ENCODE data around the gene TRIM52.
"Not testable (repeated sequence)": the region's sequence is repeated elsewhere in the genome, so short reads cannot be mapped to it uniquely, and the experiment has no call there.

The TRIM52 gene

DNA sequence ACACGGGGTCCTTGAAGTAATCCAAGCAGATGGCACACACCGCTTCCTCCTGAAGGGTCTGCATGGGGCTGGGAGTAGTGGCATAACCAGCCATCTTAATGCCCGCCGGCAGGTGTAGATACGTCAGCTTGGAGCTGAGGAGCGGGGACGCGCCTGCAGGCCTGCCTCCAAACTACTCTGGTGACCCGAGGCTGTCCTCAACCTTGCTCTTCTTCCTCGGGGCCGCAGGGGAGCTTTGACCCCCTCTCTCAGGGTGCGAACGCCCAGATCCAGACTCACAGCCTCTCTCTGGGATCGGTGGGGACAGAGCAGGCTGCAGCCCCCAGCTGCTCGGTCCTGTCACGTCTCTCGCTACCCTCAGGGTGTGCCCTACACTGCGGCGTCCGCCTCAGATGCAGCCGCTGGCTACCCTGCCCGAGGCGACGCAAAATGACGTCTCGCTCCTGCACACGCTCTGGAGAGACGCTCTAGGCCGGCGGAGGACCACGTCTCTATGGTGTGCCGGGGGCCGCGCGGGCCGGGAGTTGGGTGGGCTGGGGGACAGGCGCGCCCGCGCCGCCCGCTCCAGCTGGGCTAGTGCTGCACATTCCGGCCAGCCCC lies at the start of gene TRIM52:
Gene TRIM52 (minus strand): TSS at position 424 of the 600 bp plus-strand sequence. CDS start 330 bp downstream, at position 94.
- peak; percentile 92 for DNase-seq (ENCODE audit: low spot score)

DNA sequence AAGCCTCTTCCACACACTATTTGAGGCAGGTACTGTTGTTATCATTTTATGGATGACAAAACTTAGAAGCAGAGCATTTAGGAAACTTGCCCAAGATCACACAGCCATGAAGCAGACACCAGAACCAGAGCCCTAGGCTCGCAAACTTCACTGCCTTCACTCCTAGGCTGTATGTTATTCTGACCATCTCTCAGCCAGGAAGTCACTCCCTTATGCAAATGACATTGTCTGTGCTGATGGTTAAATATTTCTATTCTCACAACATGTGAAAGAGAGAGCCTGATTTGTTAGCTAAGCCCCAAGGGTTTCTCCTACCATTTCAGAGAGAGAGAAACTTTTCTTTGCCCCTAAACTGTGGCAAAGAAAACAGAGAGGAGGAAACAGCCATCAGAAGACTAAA lies 26.4 kb upstream of the TRIM52 start:
- DNase-seq (ENCODE audit: low spot score) = not testable (repeated sequence)

DNA sequence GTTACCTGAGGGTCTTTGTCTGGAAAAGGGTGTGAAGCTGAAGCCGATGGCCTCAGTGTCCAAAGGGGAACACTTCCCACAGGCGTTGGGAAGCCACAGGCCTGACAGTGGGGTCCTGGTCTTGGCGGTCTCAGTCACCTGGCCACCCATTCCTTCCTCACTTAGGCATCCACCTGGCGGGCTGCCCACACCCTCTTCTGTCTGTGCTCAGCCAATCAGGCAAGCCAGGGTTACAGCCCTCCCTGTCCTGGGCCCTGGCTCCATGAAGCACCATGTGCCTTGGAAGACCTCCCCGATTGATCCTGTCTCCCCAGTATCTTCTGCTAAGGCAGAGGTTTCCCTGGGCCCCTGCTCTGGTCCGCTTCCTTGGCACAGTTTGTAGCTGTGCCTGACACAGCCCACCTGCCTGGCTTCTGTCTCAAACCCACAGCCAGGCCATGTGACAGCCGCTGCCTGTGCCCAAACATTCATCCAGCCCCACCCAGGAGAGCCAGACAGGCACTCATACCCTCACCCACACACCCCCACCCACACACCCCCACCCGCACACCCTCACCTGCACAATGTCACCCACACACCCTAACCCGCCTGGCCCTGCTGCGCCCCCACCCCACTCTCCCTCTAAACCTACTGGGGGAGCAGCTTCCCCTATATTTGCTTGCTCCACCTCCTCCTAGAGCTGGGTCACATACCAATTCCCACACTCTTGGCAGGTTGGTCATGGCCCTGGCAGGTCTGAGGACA lies 25.2 kb upstream of the TRIM52 start:
- DNase-seq (ENCODE audit: low spot score) = not testable (repeated sequence)

DNA sequence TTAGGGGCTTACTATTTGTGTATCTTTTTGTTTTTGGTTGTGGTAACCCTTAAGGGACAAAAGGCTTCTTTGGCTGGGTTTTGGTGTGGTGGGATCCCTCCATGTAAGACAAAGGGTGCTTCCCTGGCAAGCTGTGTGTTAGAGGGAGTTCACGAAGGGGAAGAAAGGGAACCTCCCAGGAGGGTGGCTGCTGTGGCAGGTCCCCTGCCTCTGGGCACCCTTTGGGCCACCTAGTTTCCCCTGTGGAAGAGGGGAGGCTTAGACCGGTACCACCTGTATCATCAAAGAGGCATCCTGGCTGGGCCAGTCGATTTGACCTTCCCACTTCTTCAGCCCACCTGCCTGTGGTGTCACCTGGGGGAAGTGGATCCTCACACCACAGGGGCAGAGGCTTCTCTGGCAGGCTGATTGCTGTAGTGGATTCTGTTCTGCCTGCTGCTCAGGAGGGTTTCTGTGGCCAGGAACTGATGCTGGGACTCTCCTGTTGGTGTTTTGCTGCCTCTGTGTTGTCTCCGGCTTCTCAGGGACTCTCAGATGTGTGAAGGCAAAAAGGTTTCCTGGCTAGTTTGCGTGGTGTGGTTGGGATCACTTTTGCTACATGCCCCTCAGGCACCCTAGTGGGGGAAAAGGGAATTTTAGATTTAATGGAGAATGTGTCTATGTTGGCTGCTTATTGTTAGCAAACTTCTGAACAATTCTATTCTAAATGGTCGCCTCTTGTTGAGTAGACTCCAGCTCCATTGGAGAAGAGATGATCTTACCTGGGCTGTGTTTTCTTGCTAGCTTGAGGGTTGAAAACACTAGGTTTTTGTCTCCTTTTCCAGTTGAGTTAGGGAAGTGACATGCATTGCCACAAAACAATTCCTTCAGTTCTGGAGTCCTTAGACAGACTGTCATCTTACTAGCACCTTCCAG lies 23.2 kb upstream of the TRIM52 start:
- DNase-seq (ENCODE audit: low spot score) = not testable (repeated sequence)

DNA sequence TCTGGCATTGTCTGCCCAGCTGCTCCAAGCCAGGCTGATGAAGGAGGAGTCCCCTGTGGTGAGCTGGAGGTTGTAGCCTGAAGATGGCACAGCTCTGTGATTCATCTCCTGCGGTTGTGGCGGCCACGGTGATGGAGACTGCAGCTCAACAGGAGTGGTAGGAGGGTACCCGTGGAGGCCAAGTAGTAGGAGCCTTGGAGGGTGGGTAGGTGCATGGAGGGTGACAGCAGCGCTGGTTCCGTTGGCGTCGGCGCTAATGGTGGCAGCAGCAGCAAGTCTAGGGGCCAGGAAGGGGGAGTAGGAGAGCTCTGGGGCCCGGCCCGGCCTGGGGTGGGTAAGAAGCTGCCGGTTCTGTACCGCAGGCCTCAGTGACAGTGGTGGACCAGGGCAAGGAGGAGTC lies 22.4 kb upstream of the TRIM52 start:
- DNase-seq (ENCODE audit: low spot score) = no peak

DNA sequence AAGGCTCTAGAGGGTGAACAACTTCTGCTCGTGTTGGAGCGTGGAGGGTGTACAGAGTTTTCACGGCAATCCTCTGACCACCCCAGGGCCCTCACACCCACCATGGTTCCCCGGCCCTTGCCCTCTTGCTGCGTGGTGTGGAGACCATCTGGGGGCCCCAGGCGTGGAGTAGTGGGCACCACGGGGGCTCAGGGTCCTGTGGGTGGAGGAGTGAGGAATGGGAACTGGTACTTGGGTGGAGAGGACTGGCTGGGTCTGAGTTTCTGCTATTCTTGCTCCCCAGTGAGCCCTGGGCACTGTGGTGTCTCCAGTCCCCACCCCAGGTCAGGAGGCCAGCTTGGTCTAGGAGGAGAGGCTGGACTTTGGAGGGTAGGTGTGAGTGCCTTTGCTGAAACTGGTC lies 21.9 kb upstream of the TRIM52 start:
- DNase-seq (ENCODE audit: low spot score) = no peak

DNA sequence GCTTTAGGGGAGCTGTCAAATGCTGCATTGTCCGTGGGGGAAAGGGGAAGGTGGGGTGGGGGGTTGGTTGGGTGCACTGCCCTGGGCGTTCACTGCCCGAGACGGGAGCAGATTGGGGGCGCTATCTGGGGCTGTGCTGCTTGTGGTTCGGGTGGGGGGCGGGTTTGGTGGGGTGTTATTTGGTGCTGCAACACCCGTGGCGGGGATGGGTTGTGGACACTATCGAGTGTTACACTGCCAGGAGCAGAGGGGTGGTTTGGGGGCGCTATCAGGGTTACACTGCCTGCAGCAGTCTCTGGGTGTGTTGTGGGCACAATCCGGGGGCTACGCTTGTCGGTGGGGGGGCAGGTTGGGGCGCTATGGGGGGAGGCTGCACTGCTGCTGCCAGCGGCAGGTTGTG lies 21.5 kb upstream of the TRIM52 start:
- not testable (repeated sequence) for DNase-seq (ENCODE audit: low spot score)

DNA sequence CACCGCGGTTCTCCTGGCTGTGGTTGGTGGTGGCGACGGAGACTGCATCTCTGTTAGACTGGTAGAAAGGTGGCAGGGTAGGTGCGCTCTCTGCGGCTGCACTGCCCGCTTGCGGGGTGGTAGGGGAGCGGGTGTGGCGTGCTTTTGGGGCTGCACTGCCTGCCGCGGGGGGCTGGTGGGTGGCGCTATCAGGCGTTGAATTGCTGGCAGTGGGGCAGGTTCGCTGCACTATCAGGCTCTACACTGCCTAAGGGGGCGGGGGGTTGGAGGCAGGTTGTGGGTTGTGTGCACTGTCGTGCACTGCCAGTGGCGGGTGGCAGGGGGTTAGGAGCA lies 21.0 kb upstream of the TRIM52 start:
- DNase-seq (ENCODE audit: low spot score) = no peak

DNA sequence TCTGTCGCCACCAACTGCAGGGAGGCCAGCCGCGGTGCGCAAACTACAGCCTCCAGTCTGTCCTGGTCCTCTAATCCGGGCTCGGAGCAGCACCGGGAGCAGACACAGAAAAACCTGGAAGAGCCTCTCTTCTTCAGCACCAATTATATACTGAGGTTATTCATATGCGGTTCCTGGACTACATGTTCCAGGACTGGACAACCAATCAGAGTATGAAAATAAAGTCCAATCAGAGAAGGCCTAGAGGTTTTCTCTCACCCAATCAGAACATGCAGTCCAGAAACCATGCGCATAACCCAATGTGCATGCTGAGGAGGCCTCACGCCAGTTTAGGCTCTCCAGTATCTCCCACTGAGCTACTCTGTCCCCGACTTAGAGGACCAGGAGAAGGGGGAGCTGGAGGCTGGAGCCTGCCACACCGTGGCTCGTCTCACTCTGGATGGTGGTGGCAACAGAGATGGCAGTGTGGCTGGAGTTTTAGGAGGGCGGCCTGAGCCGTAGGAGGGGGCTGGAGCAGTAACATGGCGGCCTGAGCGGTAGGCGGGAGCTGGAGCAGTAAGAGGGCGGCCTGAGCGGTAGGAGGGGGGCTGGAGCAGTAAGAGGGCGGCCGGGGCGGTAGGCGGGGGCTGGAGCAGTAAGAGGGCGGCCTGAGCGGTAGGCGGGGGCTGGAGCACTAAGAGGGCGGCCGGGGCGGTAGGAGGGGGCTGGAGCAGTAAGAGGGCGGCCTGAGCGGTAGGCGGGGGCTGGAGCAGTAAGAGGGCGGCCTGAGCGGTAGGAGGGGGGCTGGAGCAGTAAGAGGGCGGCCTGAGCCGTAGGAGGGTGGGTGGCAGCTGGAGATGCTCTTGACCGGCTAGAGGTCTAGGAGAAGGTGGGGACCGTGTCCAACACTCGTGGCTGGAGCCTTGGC lies 20.4 kb upstream of the TRIM52 start:
- no peak for DNase-seq (ENCODE audit: low spot score)

DNA sequence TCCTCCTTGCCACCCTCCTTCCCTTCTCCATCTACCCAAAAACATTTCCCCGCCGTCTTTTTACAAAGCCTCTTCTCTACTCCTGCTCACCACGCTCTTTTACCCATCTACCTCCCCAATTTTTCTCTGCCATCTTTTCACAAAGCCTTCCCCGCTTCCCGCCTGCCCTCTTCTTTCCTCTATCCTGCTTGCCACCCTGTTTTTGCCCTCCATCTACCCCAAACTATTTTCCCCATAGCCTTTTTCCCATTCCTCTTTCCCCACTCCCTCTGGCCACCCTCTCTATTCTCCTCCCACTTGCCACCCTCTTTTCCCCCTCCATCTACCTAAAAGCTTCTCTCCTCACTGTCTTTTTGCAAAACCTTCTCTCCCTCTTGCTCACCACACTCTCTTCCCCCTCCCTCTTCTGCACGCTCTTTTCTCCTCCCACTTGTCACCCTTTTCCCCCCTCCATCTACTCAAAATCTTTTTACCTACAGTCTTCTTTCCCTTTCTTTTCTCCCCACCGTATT lies 19.4 kb upstream of the TRIM52 start:
- no peak for DNase-seq (ENCODE audit: low spot score)

DNA sequence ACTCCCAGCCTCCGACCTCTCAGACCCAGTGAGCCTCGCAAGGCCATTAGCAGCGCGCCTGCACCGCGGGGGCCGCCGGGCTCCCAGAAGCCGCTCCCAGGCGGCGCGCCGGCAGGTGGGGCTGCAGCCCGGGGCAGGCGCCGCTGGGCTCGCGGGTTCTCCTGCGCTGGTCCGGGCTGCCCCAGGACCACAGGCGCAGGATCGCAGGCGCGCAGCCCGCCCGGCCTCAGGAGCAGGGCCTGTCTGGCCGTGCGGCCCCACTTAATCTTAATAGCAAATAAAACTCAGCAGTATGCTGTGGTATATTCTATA lies 12.4 kb upstream of the TRIM52 start:
- not testable (repeated sequence) for DNase-seq (ENCODE audit: low spot score)

DNA sequence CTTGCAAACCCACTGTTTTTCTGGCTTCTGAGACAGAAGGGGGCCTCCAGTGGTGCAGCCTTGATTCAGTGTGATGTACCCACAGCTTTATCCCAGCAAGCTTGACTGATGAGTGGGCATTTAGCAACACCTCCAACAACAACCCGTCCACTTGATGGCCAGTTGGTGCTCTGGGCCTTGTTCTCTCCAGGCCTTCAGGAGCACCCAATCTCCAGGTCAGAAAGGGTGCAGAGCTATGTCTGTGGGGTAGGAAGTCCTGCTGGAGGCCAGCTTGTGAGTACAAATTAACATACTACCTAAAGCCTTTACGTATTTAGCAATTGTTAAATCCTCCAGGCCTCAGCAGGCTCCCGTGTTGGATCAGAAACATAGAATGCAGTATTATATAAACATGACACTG lies 10.1 kb upstream of the TRIM52 start:
- DNase-seq (ENCODE audit: low spot score) = no peak

DNA sequence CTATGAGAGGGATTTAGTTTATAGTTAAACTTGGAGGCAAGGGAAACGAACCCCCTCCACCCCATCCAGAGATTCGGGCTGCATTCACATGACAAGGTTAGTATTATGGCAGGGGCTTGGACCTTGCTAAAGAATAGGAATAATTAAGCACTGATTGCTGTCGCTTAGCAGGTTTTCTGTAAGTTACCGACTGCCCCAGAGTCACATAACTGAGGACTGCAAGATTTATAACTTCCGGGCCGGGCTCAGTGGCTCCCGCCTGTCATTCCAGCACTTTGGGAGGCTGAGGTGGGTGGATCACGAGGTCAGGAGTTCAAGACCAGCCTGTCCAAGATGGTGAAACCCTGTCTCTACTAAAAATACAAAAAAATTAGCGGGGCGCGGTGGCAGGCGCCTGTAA lies 7.0 kb upstream of the TRIM52 start:
- DNase-seq (ENCODE audit: low spot score) = not testable (repeated sequence)

DNA sequence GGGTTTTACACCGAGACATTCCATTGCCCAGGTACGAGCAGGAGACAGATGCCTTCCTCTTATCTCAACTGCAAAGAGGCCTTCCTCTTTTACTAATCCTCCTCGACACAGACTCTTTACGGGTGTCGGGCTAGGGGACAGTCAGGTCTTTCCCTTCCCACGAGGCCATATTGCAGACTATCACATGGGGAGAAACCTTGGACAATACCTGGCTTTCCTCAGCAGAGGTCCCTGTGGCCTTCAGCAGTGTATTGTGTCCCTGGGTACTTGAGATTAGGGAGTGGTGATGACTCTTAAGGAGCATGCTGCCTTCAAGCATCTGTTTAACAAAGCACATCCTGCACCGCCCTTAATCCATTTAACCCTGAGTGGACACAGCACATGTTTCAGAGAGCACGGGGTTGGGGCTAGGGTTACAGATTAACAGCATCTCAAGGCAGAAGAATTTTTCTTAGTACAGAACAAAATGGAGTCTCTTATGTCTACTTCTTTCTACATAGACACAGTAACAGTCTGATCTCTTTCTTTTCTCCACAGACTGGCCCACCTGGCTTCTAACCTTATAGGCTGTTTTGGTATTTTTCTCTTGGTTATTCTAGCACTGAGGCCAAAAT lies 6.5 kb upstream of the TRIM52 start:
- DNase-seq (ENCODE audit: low spot score) = not testable (repeated sequence)

DNA sequence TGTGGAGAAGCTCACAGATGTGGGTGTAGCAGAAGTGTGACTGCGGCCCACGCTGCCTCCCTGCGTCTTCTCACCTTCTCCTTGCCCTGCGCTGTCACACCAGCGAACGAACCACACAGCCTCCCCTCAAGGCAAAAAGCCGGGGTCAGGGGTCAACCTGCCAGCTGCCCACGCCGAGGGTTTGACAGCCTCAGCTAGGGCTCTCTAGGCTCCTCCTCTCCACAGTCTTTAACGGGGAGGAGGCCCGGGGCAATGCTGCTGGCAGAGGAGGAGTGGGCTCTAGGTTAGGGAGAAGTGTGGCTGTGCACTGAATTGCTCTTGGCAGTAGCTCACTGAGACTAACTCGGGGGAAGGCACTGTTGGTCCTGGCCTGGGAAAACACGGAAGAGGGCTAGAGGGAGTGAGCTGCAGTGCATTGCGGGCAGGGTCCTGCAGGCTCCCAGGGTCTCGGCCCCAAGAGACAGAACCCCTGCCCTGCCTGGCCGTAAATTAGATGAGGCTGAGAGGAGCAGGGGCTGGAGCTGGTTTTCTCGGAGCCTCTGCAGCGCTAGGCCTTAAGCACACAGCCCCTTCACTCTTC lies 4.2 kb upstream of the TRIM52 start:
- DNase-seq (ENCODE audit: low spot score) = no peak

DNA sequence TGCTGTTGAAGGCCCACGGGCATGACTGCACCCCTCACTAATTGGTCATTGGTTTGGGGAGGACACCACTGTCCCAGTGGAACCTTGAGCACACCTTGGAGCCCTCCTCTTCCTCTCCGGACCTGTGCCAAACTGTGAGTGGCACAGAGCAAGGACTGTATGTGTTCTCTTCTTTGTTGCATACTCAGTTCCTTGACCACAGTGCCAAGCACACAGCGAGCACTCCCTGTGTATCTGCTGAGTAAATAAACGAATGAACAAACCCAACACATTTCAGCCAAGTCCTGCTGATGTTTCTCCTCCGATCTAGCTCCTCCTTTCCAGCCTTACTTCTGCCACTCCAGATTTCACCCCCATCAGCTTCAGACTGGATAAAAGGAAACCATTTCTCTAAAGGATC lies 2.7 kb upstream of the TRIM52 start:
- no peak for DNase-seq (ENCODE audit: low spot score)

DNA sequence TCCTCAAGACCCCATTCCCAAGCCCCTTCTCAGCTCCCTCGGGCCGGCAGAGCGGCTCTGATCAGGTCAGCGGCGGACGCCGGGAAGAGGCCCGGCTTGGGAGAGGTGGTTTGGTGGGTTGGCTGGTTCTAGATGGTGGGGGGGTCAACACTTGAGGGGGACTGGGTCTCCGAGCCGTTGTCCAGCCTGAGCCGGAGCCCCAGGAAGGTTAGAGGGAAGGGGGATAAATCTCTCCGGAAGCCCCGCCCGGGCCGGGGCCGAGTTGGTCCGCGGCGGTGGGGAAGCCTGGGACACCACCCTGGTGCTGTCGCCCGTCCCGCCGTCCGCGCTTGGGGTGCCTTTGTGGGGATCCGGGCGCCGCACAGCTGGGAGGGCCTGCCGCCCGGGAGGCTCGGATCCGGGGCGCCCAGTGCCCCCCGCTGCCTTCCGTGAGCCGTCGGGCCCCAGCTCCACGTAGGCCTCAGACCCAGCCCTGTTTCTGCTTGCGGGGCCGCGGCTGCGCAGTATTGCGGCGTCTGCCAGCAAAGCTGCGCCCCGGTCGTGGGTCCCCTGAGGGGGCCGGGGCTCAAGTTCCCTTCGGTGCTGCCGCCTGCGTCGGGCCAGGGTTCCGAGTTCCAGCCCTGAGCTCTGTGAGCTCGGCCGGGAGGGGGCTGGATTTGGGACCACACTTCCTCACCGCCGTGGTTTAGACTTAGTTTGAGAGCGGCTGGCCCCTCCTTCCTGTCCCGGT lies 542 bp upstream of the TRIM52 start:
- peak; percentile 65 for DNase-seq (ENCODE audit: low spot score)

DNA sequence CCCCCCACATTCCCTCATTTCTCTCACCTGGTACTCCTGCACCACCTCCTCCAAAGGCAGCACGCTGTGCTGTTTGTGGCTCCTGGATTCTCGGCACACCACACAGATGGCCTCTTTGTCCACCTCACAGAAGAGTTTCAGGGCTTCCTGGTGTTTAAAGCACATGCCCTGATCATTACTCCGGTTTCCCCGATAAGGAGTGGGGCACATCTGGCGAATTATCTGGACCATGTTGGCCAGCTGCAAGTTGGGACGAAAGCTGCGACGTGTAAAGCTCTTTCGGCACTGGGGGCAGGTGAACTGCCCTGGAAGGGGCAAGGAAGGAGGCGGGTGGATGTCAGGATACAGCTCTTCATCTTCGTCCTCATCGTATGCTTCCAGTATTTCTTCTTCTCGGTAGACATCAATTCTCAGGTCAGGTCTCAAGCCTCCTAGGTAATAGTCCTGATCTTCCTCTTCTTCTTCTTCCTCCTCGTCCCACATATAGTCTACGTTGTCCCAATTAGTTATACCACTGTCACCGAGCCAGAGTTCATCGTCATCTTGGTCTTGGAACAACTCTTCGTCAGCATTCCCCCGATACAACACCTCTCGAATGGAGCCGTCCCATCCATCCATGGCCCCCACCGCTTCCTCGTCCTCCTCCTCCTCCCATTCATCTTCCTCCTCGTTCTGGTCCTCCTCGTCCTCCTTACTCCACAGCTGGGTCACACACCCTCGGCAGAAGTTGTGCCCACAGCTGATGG lies 796 bp downstream of the TRIM52 start:
- no peak for DNase-seq (ENCODE audit: low spot score)

DNA sequence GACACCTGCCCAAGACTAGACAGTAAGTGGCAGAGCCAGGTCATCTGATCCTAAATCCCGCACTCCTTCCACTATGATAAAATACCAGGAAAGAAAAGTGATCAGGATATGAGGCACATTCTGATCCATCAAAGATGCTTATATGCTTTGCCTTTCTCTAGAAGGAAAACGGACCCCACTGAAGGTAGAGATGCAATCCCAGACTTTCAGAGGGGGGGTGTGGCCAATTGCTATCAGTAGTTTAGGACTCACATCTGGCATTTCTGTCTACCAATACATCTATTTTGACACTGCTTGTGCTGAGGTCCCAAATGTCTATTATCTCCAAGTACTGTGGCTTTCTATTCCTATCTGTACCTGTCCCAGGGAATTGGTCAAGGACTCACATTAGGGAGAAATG lies 1.7 kb downstream of the TRIM52 start:
- no peak for DNase-seq (ENCODE audit: low spot score)

DNA sequence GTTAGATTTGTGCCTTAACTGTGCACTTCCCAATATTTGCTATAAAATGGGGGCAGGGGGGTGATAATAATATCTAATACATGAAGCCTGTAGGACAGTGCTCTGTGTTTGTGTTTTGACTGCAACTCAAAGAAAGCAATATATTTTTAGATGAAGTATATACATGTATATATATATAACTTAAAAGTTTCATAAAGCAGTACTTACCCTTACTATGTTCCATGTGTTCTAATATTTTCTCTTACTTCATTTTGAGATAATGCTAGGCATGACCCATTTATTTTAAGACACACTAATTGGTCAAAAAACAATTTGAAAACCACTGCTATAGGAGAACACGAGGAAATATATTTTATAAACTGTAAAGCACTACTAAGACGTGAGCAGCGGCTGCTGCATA lies 2.4 kb downstream of the TRIM52 start:
- no peak for DNase-seq (ENCODE audit: low spot score)
